Hematopoietic multipotent progenitor cell treated with erythropoietin and hydrocortisone succinate and interleukin-3 and kit ligand, for 8 days (in vitro differentiated cells): ENCODE data around the gene CD55.
"Not testable (repeated sequence)": the region's sequence is repeated elsewhere in the genome, so short reads cannot be mapped to it uniquely, and the experiment has no call there.

Experiments
- DNase-seq: peaks from one replicate; pipeline ENCODE4 v3.0.0-alpha.2; 2015

The CD55 gene

GRCh38 chr1:207306023-207306422 is 15.5 kb upstream of the CD55 start:
- DNase-seq: no peak

GRCh38 chr1:207306603-207307002 is 14.9 kb upstream of the CD55 start:
- no peak for DNase-seq

GRCh38 chr1:207308451-207309190 is 12.9 kb upstream of the CD55 start:
- DNase-seq: no peak

- peak; percentile 56 for DNase-seq
Measured at GRCh38 chr1:207309745-207310273, 11.7 kb upstream of the CD55 start.

GRCh38 chr1:207311888-207312603 is 9.4 kb upstream of the CD55 start:
- no peak for DNase-seq

GRCh38 chr1:207312604-207312920 is 8.9 kb upstream of the CD55 start:
- DNase-seq: no peak

GRCh38 chr1:207313131-207313530 is 8.3 kb upstream of the CD55 start:
- no peak for DNase-seq

GRCh38 chr1:207314816-207315215 is 6.7 kb upstream of the CD55 start:
- DNase-seq: no peak

- DNase-seq: no peak
Measured at GRCh38 chr1:207315435-207315834, 6.0 kb upstream of the CD55 start.

- DNase-seq: no peak
Measured at GRCh38 chr1:207316141-207316540, 5.3 kb upstream of the CD55 start.

GRCh38 chr1:207316622-207317391 is 4.7 kb upstream of the CD55 start:
- peak; percentile 51 for DNase-seq

GRCh38 chr1:207317561-207317960 is 3.9 kb upstream of the CD55 start:
- DNase-seq: no peak

GRCh38 chr1:207318072-207318619 is 3.3 kb upstream of the CD55 start:
- peak; percentile 37 for DNase-seq

- peak; percentile 27 for DNase-seq
Measured at GRCh38 chr1:207319199-207319598, 2.3 kb upstream of the CD55 start.

- DNase-seq: not testable (repeated sequence)
Measured at GRCh38 chr1:207320105-207320504, 1.4 kb upstream of the CD55 start.

- DNase-seq: peak; percentile 31
Measured at GRCh38 chr1:207321790-207322645, 540 bp downstream of the CD55 start.

GRCh38 chr1:207323425-207324225 is 2.1 kb downstream of the CD55 start:
- DNase-seq: no peak

- no peak for DNase-seq
Measured at GRCh38 chr1:207328004-207328403, 6.5 kb downstream of the CD55 start.

GRCh38 chr1:207328908-207329440 is 7.5 kb downstream of the CD55 start:
- no peak for DNase-seq

GRCh38 chr1:207329469-207329868 is 8.0 kb downstream of the CD55 start:
- no peak for DNase-seq
